IPS-18c (cell line): ENCODE results near the gene TBCD.

Experiments
- H3K4me3 ChIP-seq: 2 replicates; pipeline ENCODE4 v1.7.0; 2013; ENCODE audit warnings: low read depth, mild to moderate bottlenecking, low read length, moderate library complexity; ENCODE audit not compliant: insufficient read depth
- H3K9me3 ChIP-seq: one replicate; pipeline ENCODE4 v1.6.1; 2013; ENCODE audit warnings: mild to moderate bottlenecking, low read length, moderate library complexity; ENCODE audit not compliant: control insufficient read depth, insufficient read depth

TBCD gene

DNA sequence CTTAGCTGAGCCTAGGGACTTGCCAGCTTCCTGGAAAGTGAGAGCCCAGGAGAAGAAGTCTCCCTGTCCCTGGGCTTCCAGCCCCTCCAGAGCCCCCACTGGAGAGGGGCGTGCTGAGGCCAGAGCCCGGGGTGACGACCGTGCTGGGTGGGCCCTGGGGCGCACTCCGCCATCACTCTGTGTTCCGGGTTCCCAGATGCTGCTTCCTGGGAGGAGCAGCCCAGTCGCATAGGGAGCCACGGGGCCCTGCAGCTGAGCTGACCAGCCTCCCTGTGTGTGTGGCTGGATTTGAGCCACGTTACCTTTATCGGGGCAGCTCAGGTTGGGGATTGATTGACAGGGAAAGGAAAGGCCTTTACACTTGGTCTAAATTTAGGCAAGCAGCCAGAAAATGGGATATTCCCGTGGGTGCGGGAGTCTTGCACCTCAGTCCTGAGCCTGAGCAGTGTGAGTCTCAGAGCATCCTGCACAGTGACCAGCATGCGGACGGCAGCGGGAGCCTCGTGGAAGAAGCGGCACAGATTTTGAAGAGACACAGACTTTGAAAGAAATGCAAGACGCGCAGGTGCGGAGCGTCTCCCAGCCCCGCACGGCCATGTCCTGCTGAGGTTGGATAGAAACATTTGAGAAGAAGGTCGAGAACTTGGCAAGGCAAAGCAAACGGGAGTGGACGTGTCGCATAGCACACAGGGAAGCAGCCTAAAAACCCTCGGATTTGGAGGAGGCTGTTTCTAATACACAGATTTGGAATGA, 139.2 kb downstream of the TBCD start:
- no peaks in the 10 kb centered on the region for H3K9me3 ChIP-seq
- H3K4me3 ChIP-seq, result no peak overlapping the region

DNA sequence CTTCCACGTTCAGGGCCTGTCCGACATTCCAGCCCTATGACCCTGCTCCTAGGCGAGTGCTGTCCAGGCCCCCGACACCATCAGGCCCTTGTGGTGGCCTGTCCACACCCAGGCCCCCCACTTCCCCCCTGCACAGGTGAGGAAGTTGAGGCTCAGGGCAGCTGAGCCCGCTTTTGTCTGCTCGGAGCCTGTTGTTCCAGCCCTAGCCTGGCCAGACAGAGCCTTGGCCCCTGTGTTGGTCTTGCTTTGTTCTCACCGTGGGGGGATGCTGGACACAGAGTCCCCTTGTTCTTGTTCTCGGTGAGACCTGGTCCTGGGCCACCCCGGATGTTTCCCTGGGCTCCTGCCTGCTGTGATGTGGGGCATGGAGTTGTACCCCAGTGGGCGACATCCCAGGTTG, 140.0 kb downstream of the TBCD start:
- Histone ChIP-seq H3K9me3 (no peaks in the 10 kb centered on the region), H3K4me3 (no peak overlapping the region)

DNA sequence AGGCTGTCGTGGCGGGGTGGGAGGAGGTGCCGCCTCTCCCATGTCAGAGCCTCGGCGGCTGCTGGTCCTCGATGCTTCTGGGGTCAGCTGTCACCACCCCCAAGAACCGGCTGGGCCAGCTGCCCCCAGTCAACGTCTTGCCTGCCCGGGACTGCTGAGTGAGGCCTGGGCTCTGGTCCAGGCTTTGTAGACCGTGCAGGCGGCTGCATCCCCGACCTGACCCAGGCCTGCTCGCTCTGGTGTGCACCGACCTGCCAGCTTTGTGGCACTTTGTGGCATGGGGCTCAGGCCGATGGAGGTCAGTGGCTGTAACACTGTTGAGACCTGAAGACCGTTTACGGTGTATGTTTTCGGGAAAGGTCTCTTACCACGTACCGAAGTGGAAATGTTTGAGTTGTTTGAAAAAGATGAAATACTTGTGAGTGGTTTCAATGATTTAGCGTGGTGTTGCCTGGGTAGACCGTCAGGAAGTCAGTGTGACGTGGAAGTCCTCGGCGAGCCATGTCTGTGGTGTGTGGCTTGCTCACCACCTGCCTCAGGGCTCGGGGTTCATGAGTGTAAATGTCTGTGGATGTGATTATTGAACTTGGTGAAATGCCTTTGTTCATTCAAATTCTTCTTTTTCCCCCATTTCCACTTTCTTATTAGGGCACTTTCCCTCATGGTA, 141.2 kb downstream of the TBCD start:
- Histone ChIP-seq H3K9me3 (no peaks in the 10 kb centered on the region), H3K4me3 (no peak overlapping the region)

DNA sequence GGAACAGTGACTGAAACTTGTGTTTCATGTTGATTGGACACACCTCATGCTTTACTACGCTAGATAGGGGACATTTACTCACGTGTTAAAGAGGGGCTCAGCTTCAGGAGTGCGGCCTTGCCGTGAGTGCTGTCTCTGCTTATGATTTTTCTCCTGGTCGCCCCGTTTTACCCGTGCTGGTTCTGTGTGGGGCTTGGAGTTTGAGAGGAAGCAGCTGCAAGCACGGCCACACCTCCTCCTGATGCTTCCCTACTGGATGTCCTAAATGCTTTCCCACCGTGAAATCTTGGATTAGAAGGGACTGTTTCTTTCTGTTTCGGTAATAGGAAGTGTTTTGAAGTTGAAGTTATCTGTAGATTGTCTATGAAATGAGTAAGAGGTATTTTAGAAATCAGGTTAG, 141.9 kb downstream of the TBCD start:
- H3K4me3 ChIP-seq, result no peak overlapping the region
- no peaks in the 10 kb centered on the region for H3K9me3 ChIP-seq

DNA sequence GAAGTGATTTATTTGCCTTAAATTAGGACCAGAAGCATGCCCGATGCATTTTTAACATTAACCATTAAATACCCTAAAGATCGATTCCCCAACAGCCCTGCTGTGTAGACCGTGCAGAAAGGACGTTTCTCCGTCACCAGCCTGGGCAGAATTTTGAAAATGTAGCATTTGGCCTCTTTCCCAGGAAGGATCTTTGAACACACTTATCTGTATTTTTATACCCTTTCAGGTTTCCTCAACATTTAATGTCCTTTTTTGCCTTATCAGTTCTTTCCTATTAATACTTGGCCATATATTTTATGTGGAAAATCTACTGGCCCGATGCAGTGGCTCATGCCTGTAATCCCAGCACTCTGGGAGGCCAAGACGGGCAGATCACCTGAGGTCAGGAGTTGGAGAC, 142.5 kb downstream of the TBCD start:
- no peak overlapping the region for H3K4me3 ChIP-seq

DNA sequence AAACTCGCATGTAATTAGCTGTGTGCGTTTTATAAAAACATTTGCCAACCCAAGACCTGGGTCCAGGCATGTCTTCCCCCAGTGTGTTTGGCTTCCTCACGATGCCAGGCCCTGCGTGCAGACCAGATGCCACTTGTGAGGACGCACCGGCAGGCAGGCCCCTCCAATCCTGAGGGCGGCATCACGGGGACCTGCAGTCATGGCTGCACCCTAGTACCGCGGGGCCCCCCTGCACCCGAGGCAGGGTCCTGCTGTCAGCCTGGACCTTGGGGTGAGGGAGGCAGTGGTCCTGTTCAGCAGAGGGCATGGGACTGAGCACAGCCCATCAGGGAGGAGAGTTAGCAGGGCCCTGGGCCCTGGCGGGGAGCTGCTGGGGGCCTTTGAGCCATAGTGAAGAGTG, 143.2 kb downstream of the TBCD start:
- H3K4me3 ChIP-seq, result no peak overlapping the region
- H3K9me3 ChIP-seq, result no peaks in the 10 kb centered on the region

More for the DNA sequence above, 142.5 kb downstream of the TBCD start:
- no peaks in the 10 kb centered on the region for H3K9me3 ChIP-seq

DNA sequence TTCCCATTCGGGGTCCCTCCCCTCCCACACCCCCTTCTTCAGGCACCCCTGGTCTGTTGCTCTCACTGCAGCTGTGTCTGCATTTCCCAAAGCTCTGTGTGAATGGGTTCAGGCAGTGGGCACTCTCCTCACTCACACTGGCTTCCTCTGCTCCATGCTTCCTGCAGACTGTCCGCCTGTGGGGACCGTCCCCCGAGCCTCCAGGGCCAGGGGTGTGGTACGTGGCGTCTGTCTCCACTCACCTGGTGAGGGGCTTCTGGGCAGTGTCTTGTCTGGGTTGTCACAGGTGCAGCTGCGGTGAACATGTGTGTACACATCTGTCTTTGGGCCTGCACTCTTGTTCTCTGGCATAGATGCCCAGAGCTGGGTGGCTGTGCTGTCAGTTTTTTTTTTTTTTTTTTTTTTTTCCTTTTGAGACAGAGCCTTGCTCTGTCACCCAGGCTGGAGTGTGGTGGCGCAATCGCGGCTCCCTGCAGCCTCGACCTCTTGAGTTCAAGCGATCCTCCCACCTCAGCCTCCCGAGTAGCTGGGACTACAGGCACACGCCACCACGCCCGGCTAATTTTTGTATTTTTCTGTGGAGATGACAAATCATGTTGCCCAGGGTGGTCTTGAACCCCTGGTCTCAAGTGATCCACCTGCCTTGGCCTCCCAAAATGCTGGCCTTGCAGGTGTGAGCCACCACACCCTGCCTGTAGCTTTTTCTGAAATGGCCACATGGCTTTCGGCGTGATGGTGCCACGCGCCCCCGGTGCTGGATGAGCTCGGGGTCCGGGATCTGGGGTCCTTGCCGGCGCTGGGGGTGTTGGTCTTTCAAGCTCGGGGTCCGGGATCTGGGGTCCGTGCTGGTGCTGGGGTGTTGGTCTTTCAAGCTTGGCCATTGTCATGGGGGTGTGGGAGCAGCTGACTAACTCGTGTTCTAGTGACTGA, 144.5 kb downstream of the TBCD start:
- Histone ChIP-seq H3K9me3 (no peaks in the 10 kb centered on the region), H3K4me3 (no peak overlapping the region)

DNA sequence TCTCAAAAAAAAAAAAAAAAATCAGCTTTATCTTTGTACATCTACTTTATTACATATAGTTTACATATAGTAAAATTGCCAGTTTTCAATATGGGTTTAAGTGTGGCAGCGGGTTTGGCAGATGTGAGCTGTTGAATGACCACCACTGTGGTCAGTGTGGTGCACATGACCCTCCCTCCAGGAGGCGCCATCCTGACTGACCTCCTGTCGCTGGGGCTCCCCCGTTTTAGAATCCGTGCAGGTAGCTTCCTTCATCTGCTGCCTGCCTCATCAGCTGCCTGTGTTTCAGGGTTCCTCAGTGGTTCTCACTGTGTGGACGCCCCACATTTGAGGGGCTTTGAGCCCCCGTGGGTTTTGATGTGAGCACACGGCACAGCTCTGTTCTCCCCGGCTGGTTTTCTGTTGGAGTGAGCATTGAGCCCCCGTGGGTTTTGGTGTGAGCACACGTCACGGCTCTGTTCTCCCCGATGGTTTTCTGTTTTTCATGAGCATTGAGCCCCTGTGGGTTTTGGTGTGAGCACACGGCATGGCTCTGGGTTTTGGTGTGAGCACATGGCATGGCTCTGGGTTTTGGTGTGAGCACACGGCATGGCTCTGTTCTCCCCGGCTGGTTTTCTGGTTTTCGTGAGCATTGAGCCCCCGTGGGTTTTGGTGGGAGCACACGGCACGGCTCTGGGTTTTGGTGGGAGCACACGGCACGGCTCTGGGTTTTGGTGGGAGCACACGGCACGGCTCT, 145.8 kb downstream of the TBCD start:
- no peak overlapping the region for H3K4me3 ChIP-seq
- no peaks in the 10 kb centered on the region for H3K9me3 ChIP-seq

DNA sequence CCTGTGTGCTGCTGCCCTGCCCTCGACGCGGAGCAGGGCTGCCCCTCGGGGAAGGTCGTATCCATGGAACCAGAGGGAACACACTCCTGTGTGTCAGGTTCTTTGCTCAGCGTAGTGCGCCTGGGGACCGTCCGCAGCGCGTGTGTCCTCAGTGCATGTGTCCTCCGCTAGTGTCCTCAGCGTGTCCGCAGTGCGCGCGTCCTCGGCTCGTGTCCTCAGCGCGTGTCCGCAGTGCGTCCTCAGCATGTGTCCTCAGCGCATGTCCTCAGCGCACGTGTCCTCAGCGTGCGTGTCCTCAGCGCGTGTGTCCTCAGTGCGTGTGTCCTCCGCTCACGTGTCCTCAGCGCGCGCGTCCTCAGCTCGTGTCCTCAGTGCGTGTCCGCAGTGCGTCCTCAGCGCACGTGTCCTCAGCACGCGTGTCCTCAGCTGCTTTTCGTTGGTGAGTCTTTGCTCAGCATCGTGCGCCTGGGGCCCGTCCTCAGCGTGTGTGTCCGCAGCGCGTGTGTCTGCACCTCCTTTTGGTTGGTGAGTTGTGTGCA, 147.2 kb downstream of the TBCD start:
- H3K4me3 ChIP-seq, result no peak overlapping the region

DNA sequence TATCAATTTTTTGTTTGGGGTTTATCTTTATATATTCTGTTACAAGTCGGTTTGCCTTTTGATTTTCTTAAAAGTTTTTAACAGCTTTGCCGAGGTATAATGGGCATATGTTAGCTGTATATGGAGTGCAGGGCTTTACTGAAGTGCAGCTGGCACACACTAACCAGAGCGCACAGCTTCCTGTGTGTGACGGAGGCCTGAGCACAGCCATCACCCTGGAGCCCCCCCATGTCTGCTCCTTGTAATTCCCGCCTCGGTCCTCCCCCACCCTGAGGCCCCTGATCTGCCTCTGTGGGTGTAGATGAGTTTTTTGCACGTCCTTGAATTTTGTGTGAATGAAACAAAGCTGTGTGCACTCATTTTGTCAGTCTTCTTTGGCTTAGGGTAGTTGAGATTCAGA, 148.1 kb downstream of the TBCD start:
- Histone ChIP-seq H3K4me3 (no peak overlapping the region), H3K9me3 (no peaks in the 10 kb centered on the region)

More for the DNA sequence above, 147.2 kb downstream of the TBCD start:
- no peaks in the 10 kb centered on the region for H3K9me3 ChIP-seq

DNA sequence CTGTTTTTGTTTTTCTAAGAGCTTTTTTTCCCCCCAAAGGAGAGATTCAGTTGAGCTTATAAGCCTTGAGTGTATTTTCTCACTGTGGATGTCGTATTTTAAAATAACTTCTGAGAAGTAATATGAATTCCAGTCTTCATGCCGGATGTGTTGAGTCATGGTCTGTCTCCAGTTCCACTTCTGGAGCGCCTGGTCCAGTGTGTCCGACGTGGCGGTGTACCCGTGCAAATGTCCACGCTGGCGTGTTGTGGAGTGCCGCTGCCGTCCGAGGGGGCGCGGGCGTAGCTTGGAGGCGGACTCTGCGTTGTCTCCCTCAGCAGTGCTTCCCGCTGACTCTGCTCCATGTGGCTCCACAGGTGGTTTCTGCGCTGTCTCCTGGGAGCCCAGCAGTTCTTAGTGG, 148.9 kb downstream of the TBCD start:
- no peaks in the 10 kb centered on the region for H3K9me3 ChIP-seq
- no peak overlapping the region for H3K4me3 ChIP-seq

DNA sequence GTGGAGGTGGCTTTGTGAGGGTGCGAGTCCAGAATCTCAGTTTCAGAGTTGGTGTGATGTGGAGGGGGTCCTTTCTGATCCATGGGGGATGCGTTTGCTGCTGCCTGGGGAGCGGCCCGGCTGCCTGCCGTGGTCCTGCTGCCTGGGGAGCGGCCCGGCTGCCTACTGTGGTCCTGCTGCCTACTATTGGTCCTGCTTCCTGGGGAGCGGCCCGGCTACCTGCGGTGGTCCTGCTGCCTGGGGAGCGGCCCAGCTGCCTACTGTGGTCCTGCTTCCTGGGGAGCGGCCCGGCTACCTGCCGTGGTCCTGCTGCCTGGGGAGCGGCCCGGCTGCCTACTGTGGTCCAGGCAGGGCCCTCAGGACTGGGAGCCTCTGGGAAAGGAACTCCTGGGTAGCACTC, 149.5 kb downstream of the TBCD start:
- Histone ChIP-seq H3K9me3 (no peaks in the 10 kb centered on the region), H3K4me3 (no peak overlapping the region)

DNA sequence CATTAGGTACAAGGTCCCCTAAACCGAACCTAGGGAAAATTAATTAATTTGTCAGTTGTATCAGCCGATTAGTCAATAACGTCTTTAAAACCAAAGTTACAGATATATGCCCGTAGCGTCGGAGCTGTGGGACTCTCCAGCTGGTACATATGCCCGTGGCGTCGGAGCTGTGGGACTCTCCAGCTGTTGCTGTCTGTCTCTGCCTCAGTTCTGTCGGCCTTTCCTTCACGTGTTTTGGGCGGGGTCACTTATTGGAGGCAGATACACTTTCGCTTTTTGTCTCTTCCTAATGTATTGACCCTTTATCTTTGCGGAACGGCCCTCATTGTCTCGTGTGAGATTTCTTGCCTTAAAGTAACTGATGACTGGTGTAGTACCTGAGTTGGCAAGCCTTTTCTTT, 150.0 kb downstream of the TBCD start:
- H3K4me3 ChIP-seq, result no peak overlapping the region
- H3K9me3 ChIP-seq, result no peaks in the 10 kb centered on the region

DNA sequence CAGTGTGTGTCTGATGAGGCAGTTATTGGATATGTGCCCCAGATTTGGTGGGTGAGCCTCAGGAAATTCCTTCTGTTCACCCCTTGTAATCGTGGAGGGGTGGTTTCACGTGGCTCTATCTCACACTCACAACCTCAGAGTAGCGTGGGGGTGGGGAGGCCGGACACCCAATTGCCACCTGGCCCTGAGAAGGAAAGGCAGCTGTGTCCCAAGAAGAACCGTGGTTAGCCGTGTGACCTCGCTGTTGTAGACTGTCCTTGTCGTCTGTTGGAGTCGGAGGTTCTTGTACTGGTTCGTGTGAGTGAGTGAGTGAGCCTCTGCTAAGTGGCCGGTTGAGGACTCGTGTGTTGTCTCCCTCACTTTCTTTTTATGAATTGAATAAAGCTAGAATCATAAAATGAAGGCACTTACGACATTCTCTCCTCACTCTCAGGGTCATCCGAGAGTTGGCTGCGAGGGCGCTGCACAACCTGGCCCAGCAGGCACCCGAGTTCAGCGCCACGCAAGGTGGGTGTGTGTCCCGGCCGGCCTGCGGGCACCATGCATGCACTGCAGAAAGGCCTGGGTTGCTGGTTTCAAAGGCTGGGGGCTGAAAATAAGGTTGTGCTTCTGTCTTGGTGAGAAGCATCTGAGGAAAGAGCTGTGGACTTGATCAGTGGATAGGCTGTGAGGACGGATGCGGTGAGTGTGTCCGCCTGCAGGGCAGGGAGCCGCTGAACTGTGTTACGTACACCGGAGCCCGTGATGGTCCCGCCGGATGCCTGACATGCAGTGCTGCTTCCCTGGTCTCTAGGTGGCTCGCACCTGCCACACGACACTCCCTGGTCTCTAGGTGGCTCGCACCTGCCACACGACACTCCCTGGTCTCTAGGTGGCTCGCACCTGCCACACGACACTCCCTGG, 151.4 kb downstream of the TBCD start:
- no peak overlapping the region for H3K4me3 ChIP-seq
- H3K9me3 ChIP-seq, result no peaks in the 10 kb centered on the region

DNA sequence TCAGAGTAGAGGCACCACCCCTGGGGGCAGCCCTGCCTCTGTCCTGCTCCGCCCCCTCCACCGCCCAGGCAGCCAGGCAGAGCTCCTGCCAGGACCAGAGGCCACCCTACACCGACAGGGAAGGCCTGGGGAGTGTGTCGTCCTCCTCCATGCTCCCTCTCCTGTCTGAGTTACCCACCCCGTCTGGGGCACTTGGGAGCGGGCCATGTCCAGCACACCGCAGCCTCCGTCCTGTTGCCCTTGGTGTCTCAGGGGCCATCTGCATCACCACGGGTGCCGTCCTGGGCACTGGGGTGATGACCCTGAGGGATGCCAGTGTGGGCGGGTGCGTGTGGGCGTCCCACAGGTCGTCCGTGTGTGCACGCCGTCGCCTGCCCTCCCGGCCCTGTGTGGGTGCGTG, 153.3 kb downstream of the TBCD start:
- H3K4me3 ChIP-seq, result no peak overlapping the region
- H3K9me3 ChIP-seq, result no peaks in the 10 kb centered on the region
